ENCODE results near the gene ZPR1.

DNA sequence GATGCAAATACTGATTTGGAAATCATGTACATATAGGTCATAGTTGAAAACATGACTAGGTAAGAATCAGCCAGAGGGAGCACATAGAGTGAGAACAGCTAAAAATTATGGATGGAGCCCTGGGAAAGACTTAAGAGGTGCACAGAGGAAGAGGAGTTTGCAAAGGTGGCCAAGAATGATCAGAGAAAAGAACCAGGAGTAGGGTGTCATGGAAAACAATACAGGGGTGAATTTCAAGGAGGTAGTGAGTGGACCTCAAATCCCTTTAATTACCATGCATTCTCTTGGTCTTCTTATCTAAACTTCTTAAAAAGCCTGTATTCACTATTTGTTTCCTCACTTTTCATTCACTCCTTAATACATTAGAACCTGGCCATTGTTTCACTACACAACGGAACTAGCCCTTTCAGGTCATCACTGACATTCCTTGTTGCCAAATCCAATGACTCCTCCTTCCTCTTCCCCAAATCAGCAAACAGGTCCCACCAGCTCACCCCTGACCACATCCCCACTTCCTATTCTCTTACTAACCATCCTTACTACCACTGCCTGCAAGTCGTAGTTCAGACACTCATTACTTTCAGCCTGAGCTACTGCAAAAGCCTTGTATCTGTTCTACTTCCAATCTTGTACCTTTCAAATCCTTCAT, 37.6 kb downstream of the ZPR1 start:
- TF ChIP-seq, protein P1, sequence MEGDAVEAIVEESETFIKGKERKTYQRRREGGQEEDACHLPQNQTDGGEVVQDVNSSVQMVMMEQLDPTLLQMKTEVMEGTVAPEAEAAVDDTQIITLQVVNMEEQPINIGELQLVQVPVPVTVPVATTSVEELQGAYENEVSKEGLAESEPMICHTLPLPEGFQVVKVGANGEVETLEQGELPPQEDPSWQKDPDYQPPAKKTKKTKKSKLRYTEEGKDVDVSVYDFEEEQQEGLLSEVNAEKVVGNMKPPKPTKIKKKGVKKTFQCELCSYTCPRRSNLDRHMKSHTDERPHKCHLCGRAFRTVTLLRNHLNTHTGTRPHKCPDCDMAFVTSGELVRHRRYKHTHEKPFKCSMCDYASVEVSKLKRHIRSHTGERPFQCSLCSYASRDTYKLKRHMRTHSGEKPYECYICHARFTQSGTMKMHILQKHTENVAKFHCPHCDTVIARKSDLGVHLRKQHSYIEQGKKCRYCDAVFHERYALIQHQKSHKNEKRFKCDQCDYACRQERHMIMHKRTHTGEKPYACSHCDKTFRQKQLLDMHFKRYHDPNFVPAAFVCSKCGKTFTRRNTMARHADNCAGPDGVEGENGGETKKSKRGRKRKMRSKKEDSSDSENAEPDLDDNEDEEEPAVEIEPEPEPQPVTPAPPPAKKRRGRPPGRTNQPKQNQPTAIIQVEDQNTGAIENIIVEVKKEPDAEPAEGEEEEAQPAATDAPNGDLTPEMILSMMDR (IDR thresholded peaks at IDR 0.05), result no peak
- no peak for TF ChIP-seq POLR2AphosphoS5 (IDR thresholded peaks at IDR 0.05; ENCODE audit: insufficient read depth in 1 of 2, low read depth in 1 of 2)
